ENCODE results near the gene HFE.
"Not testable (repeated sequence)": the region's sequence is repeated elsewhere in the genome, so short reads cannot be mapped to it uniquely, and the experiment has no call there.

Gene HFE

GRCh38 chr6:26059941-26060340 lies 27.3 kb upstream of the HFE start:
- DNase-seq, result no peak

GRCh38 chr6:26064619-26065257 lies 22.5 kb upstream of the HFE start:
- DNase-seq, result no peak

GRCh38 chr6:26065952-26066380 lies 21.3 kb upstream of the HFE start:
- DNase-seq, result peak in 1 of 2 experiments; percentile 23

DNA sequence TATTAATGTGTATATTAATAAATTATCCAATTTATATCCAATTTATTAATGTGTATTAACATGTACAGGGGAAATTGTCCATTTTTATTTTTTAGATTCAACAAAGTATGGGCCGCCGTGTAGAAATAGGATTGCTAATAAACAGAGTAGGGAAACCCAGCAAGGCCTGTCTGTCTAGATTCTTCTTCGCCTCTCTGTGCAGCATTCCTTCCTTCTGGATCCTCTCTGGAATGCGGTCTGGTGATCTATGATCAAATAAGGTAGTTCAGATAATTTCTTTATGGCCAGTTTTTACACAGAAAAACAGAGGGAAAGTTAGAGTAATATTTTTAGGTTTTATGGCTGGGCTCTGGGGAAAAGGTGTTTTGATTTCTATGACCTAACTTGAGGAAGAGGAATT lies 19.9 kb upstream of the HFE start:
- DNase-seq, result no peak

- DNase-seq, result no peak
Observed at GRCh38 chr6:26068036-26068435, 19.2 kb upstream of the HFE start.

GRCh38 chr6:26071135-26071534 lies 16.1 kb upstream of the HFE start:
- DNase-seq, result no peak

DNA sequence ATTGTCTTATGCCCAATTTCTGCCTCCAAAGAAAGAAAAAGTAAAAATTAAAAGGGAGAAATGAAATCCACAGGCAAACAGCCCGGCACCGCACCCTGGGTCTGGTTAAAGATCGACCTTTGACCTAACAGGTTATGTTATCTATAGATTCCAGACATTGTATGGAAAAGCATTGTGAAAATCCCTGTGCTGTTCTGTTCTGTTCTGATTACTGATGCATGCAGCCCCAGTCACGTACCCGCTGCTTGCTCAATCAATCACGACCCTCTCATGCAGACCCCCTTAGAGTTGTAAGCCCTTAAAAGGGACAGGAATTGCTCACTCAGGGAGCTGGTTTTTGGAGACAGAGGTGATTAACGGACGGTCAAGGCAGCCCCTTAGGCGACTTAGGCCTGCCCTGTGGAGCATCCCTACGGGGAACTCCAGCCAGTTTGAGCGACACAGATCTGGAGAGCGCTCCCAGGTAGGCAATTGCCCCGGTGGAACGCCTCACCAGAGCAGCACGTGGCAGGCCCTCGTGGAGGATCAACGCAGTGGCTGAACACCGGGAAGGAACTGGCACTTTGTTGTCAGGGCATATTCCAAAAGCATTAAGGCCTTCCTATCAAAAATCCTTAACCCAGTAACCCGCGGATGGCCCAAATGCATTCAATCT lies 12.0 kb upstream of the HFE start:
- no peak for DNase-seq

DNA sequence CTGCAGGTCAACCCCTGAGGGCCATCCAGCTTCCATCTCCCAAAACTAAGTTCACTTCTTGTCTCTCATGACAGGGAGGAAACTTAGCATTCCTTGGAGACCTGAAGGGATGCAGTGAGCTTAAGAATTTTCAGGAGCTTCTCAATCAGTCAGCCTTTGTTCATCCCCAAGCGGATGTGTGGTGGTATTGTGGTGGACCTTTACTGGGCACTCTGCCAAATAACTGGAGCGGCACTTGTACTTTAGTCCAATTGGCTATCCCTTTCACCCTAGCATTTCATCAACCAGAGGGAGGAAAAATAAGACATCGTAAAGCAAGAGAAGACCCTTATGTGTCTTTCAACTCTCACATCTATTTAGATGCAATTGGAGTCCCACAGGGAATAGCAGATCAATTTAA lies 9.2 kb upstream of the HFE start:
- not testable (repeated sequence) for DNase-seq

- DNase-seq, result not testable (repeated sequence)
Observed at GRCh38 chr6:26081096-26081495, 6.1 kb upstream of the HFE start.

GRCh38 chr6:26086211-26086610 lies 1.0 kb upstream of the HFE start:
- no peak for DNase-seq

DNA sequence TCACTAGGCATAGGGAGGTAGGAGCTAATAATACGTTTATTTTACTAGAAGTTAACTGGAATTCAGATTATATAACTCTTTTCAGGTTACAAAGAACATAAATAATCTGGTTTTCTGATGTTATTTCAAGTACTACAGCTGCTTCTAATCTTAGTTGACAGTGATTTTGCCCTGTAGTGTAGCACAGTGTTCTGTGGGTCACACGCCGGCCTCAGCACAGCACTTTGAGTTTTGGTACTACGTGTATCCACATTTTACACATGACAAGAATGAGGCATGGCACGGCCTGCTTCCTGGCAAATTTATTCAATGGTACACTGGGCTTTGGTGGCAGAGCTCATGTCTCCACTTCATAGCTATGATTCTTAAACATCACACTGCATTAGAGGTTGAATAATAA lies 1.1 kb downstream of the HFE start:
- no peak for DNase-seq

DNA sequence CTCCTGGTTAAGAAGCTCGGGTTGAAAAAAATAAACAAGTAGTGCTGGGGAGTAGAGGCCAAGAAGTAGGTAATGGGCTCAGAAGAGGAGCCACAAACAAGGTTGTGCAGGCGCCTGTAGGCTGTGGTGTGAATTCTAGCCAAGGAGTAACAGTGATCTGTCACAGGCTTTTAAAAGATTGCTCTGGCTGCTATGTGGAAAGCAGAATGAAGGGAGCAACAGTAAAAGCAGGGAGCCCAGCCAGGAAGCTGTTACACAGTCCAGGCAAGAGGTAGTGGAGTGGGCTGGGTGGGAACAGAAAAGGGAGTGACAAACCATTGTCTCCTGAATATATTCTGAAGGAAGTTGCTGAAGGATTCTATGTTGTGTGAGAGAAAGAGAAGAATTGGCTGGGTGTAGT lies 2.0 kb downstream of the HFE start:
- DNase-seq, result no peak

DNA sequence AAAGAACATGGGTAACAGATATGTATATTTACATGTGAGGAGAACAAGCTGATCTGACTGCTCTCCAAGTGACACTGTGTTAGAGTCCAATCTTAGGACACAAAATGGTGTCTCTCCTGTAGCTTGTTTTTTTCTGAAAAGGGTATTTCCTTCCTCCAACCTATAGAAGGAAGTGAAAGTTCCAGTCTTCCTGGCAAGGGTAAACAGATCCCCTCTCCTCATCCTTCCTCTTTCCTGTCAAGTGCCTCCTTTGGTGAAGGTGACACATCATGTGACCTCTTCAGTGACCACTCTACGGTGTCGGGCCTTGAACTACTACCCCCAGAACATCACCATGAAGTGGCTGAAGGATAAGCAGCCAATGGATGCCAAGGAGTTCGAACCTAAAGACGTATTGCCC lies 5.2 kb downstream of the HFE start:
- no peak for DNase-seq

GRCh38 chr6:26094036-26094435 lies 6.8 kb downstream of the HFE start:
- no peak for DNase-seq

DNA sequence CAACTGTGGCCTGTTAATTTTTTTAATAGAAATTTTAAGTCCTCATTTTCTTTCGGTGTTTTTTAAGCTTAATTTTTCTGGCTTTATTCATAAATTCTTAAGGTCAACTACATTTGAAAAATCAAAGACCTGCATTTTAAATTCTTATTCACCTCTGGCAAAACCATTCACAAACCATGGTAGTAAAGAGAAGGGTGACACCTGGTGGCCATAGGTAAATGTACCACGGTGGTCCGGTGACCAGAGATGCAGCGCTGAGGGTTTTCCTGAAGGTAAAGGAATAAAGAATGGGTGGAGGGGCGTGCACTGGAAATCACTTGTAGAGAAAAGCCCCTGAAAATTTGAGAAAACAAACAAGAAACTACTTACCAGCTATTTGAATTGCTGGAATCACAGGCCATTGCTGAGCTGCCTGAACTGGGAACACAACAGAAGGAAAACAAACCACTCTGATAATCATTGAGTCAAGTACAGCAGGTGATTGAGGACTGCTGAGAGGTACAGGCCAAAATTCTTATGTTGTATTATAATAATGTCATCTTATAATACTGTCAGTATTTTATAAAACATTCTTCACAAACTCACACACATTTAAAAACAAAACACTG lies 10.1 kb downstream of the HFE start:
- peak; percentile 18 to 26 for DNase-seq

GRCh38 chr6:26103141-26103769 lies 16.0 kb downstream of the HFE start:
- no peak for DNase-seq

GRCh38 chr6:26103770-26104456 lies 16.7 kb downstream of the HFE start:
- peak; percentile 77 to 95 for DNase-seq

- no peak for DNase-seq
Observed at GRCh38 chr6:26104457-26105108, 17.4 kb downstream of the HFE start.

- DNase-seq, result no peak
Observed at GRCh38 chr6:26105109-26105730, 18.0 kb downstream of the HFE start.

- no peak for DNase-seq
Observed at GRCh38 chr6:26105842-26106241, 18.6 kb downstream of the HFE start.

DNA sequence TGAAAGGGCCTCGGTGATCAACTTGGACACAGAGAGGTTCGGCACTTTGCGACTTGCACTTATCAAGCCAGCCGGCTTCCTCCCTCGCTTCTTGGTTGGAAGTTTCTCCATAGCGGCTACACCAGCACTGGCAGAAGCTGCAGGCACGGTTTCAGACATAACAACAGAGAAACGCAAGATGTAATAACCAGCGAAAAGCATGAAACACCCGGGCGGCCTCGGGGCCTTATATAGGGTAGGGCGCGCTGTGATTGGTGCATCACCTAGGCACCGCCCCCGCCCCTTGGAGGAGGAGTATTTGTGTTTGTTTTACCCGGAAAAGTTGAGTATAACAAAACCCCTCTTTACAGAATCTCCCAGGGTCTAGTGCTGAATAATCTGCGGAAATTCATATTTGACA lies 20.7 kb downstream of the HFE start:
- DNase-seq, result no peak

DNA sequence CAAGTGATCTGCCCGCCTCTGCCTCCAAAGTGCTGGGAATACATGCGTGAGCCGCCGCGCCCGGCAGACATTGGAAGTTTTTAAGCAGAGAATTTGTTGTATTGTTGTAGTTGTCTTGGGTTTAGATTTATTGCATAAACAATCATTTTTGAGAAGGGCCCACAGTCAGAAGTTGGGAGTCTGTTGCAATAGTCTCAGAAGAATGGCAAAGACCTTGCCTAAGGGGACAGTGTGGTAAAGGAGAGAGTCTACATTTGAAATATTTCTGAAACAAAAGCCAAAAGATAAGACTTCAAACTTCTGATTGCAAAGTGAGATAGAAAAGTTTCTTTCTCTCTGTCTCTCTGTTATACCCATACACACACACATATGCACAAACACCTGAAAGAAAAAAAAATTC lies 22.5 kb downstream of the HFE start:
- no peak for DNase-seq
